Measurements from ENCODE around the gene PCDH1. TPM values are rescaled to one million over a fixed set of nuclear protein-coding genes. Genes with fewer than 3 reads are reported as not detected.

PCDH1 gene
- total and polyA plus RNA-seq, 2 of the 13 experiments (the other 11 are each of a cell fraction or from before 2014, with no cell fraction given), result 0.11 to 0.83 TPM

- Histone ChIP-seq H3K27ac (ENCODE audit: extremely low read length, insufficient read depth, low read length) (no peak overlapping the region), H3K79me2 (ENCODE audit: insufficient read depth, low read length) (no peaks in the 10 kb centered on the region), H3K9me3 (ENCODE audit: low read length) (no peaks in the 10 kb centered on the region), H3K4me3 (replicated peaks in 1 of 3; ENCODE audit: insufficient read depth in 1 of 3, low read depth in 2 of 3, low read length in 3 of 3) (no peak overlapping the region), H3K4me1 (ENCODE audit: insufficient read depth, low read length) (peaks cover 37% of the 10 kb centered on the region), H3K4me2 (ENCODE audit: low read depth, low read length) (no peak overlapping the region), H2AFZ (ENCODE audit: low read length) (no peak overlapping the region), H3K9ac (ENCODE audit: insufficient read depth, low read depth, low read length) (no peak overlapping the region), H4K20me1 (ENCODE audit: insufficient read depth, low read length) (no peaks in the 10 kb centered on the region), H3K36me3 (replicated peaks in 1 of 2; ENCODE audit: control insufficient read depth in 1 of 2, insufficient read depth in 2 of 2, low read length in 2 of 2) (no peaks in the 10 kb centered on the region), H3K27me3 (ENCODE audit: control insufficient read depth in 1 of 2, insufficient read depth in 2 of 2, low read length in 2 of 2) (peaks cover 2 to 27% of the 10 kb centered on the region in 2 experiments; a peak in 3 of 5 replicates)
- no TSS peak for BruUV-seq (replicated peaks)
- TF ChIP-seq RFX3 (CRISPR knock-in tag; IDR thresholded peaks at IDR 0.05) (peak; percentile 39; the same call in 1 of the 2 replicates), NR2C2 (CRISPR knock-in tag; IDR thresholded peaks at IDR 0.05; ENCODE audit: borderline replicate concordance) (no peak)
- WGBS (ENCODE audit: low lambda C conversion rate), result 56% methylated on average over 10 of the region's 10 CpGs
- ChIA-PET CTCF (ENCODE audit: low intra/inter-chr PET ratio, low total read pairs) (no interaction called here), POLR2A (no interaction called here)
- DNase-seq (ENCODE audit: low spot score) (no peak), ATAC-seq (no peak), FAIRE-seq (no peak)
- in situ Hi-C loops (cut with HindIII; ENCODE audit: extremely low pct_ligation_motif_present, low pct_unique_long_range_greater_than_20kb), result no loop called here
- intact Hi-C loops (cut with micrococcal nuclease; ENCODE audit: unreplicated experiment), result no loop called here
These were observed 32.2 kb downstream of the PCDH1 start for GRCh38 chr5:141846031-141846430.

DNA sequence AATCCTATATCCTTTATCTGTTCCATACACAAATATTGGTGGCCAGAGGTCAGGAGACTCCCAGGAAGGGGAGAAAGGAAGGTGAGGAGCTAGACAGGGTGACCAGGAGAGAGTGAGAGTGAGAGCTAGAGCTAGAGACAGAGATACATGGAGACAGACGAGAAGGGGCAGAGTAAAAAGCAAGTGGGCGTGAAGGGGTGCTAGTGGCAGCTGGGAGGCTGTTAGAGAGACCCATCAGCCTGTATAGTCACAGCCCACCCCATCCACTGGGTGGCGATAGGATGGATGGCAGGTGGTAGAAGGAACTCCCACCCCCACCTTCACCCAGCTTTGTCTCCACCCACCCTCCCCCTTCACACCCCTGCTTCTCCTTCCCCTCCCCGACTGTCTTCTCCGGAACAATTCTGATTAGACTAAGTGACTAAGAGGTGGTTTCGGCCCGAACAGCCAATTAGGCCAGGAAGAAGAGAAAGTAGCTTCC is 32.8 kb downstream of the PCDH1 start:
- Histone ChIP-seq H3K79me2 (ENCODE audit: insufficient read depth, low read length) (no peaks in the 10 kb centered on the region), H3K27me3 (ENCODE audit: control insufficient read depth in 1 of 2, insufficient read depth in 2 of 2, low read length in 2 of 2) (peaks cover 2 to 28% of the 10 kb centered on the region in 2 experiments; a peak in 3 of 5 replicates), H3K27ac (ENCODE audit: extremely low read length, insufficient read depth, low read length) (no peak overlapping the region), H4K20me1 (ENCODE audit: insufficient read depth, low read length) (no peaks in the 10 kb centered on the region), H3K9me3 (ENCODE audit: low read length) (no peaks in the 10 kb centered on the region), H3K4me3 (replicated peaks in 1 of 3; ENCODE audit: insufficient read depth in 1 of 3, low read depth in 2 of 3, low read length in 3 of 3) (no peak overlapping the region), H2AFZ (ENCODE audit: low read length) (no peak overlapping the region), H3K4me1 (ENCODE audit: insufficient read depth, low read length) (peaks cover 37% of the 10 kb centered on the region), H3K4me2 (ENCODE audit: low read depth, low read length) (no peak overlapping the region), H3K36me3 (replicated peaks in 1 of 2; ENCODE audit: control insufficient read depth in 1 of 2, insufficient read depth in 2 of 2, low read length in 2 of 2) (no peaks in the 10 kb centered on the region), H3K9ac (ENCODE audit: insufficient read depth, low read depth, low read length) (no peak overlapping the region)
- DNase-seq (ENCODE audit: low spot score) (no peak), ATAC-seq (peak; percentile 27; the same call in 2 of the 3 replicates), FAIRE-seq (no peak)
- ChIA-PET POLR2A (no interaction called here), CTCF (ENCODE audit: low intra/inter-chr PET ratio, low total read pairs) (no interaction called here)
- intact Hi-C loops (cut with micrococcal nuclease; ENCODE audit: unreplicated experiment) (no loop called here), in situ Hi-C loops (cut with HindIII; ENCODE audit: extremely low pct_ligation_motif_present, low pct_unique_long_range_greater_than_20kb) (no loop called here)
- BruUV-seq (replicated peaks), result no TSS peak
- 35% methylated on average over 6 of the region's 7 CpGs for WGBS (ENCODE audit: low lambda C conversion rate)
- TF ChIP-seq, protein P1, sequence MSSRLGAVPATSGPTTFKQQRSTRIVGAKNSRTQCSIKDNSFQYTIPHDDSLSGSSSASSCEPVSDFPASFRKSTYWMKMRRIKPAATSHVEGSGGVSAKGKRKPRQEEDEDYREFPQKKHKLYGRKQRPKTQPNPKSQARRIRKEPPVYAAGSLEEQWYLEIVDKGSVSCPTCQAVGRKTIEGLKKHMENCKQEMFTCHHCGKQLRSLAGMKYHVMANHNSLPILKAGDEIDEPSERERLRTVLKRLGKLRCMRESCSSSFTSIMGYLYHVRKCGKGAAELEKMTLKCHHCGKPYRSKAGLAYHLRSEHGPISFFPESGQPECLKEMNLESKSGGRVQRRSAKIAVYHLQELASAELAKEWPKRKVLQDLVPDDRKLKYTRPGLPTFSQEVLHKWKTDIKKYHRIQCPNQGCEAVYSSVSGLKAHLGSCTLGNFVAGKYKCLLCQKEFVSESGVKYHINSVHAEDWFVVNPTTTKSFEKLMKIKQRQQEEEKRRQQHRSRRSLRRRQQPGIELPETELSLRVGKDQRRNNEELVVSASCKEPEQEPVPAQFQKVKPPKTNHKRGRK (CRISPR knock-in tag; IDR thresholded peaks at IDR 0.05), result no peak
- no peak for TF ChIP-seq RFX5 (IDR thresholded peaks at IDR 0.05; ENCODE audit: low read depth, low read length)
- TF ChIP-seq, protein P2, sequence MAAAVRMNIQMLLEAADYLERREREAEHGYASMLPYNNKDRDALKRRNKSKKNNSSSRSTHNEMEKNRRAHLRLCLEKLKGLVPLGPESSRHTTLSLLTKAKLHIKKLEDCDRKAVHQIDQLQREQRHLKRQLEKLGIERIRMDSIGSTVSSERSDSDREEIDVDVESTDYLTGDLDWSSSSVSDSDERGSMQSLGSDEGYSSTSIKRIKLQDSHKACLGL (CRISPR knock-in tag; IDR thresholded peaks at IDR 0.05), result no peak
- TF ChIP-seq ZNF557 (CRISPR knock-in tag; IDR thresholded peaks at IDR 0.05), result no peak
- TF ChIP-seq TBL1XR1 (IDR thresholded peaks at IDR 0.05; ENCODE audit: borderline replicate concordance, low read length, partially characterized antibody), result no peak
- no peak for TF ChIP-seq ZNF770 (CRISPR knock-in tag; IDR thresholded peaks at IDR 0.05)
- no peak for TF ChIP-seq DMAP1 (CRISPR knock-in tag; IDR thresholded peaks at IDR 0.05)
- no peak for TF ChIP-seq BCL3 (CRISPR knock-in tag; IDR thresholded peaks at IDR 0.05)
- no peak for TF ChIP-seq SYNCRIP (IDR thresholded peaks at IDR 0.05; ENCODE audit: insufficient read depth, low read depth, low read length)
